IMR-90 (cell line): ENCODE measurements around the gene WDTC1. TPM values are rescaled to one million over a fixed set of nuclear protein-coding genes. Genes with fewer than 3 reads are reported as not detected.

Source experiments
- ATAC-seq: fragments of 200-7000 bp; cut with Tn5 transposase; 2 replicates; pipeline ENCODE4 v1.9.1; 2020; ENCODE audit warnings: low read depth, mild to moderate bottlenecking, moderate library complexity
- BruUV-seq: library from RNA; stranded (reverse); fragments of 400-500 nt; replicated peaks from 2 replicates; lab custom pipeline; 2021; lab: Mats Ljungman, UMichigan
- CTCF ChIA-PET: fragments of 300-600 bp; formaldehyde crosslinking; extraction: SDS; loops from one replicate; lab custom pipeline; 2021; ENCODE audit warnings: antibody characterized with exemption; lab: Yijun Ruan, JAX
- POLR2A ChIA-PET: fragments of 300-600 bp; sonication (Branson Sonifier 250); formaldehyde crosslinking; loops from one replicate; lab custom pipeline; 2022; ENCODE audit warnings: antibody characterized with exemption; ENCODE audit not compliant: unreplicated experiment; lab: Charles Lee
- DNase-seq: peaks from one replicate; pipeline ENCODE4 v3.0.0; 2013
- H2AFZ ChIP-seq: replicated peaks from 2 replicates; pipeline ENCODE3; 2013; ENCODE audit warnings: low read length, mild to moderate bottlenecking; ENCODE audit not compliant: poor library complexity
- H2AK5ac ChIP-seq: 2 replicates; pipeline ENCODE4 v1.6.1; 2013; ENCODE audit warnings: low read depth, low read length, inconsistent platforms
- H2AK9ac ChIP-seq: replicated peaks from 2 replicates; pipeline ENCODE3; 2013; ENCODE audit warnings: mild to moderate bottlenecking, low read depth, low read length, moderate library complexity; ENCODE audit not compliant: poor library complexity
- H2BK120ac ChIP-seq: 2 replicates; pipeline ENCODE4 v1.6.1; 2013; ENCODE audit warnings: low read depth, low read length, inconsistent platforms
- H2BK15ac ChIP-seq: 3 replicates; pipeline ENCODE4 v1.6.1; 2013; ENCODE audit warnings: low read depth, low read length, inconsistent platforms
- H2BK20ac ChIP-seq: 2 replicates; pipeline ENCODE4 v1.6.1; 2013; ENCODE audit warnings: low read depth, mild to moderate bottlenecking, inconsistent platforms, low read length, moderate library complexity
- H2BK5ac ChIP-seq: 2 replicates; pipeline ENCODE4 v1.6.1; 2013; ENCODE audit warnings: mild to moderate bottlenecking, low read depth, low read length, inconsistent platforms; ENCODE audit not compliant: poor library complexity, severe bottlenecking
- H3K14ac ChIP-seq: replicated peaks from 2 replicates; pipeline ENCODE4 v1.6.1; 2013; ENCODE audit warnings: low read depth, low read length, inconsistent platforms
- H3K18ac ChIP-seq: 2 replicates; pipeline ENCODE4 v1.6.1; 2013; ENCODE audit warnings: low read depth, low read length, control low read depth
- H3K23ac ChIP-seq: 2 replicates; pipeline ENCODE4 v1.6.1; 2013; ENCODE audit warnings: low read depth, low read length, inconsistent platforms
- H3K27ac ChIP-seq: 2 replicates; pipeline ENCODE4 v1.5.1; 2013; ENCODE audit warnings: mild to moderate bottlenecking, control low read depth, low read length; ENCODE audit not compliant: insufficient read depth
- H3K27me3 ChIP-seq: 2 replicates; pipeline ENCODE4 v1.6.1; 2013; ENCODE audit warnings: low read length; ENCODE audit not compliant: control insufficient read depth, insufficient read depth
- H3K36me3 ChIP-seq: 2 replicates; pipeline ENCODE4 v1.6.1; 2013; ENCODE audit warnings: low read length, mixed read lengths; ENCODE audit not compliant: control insufficient read depth, insufficient read depth
- H3K4ac ChIP-seq: 2 replicates; pipeline ENCODE4 v1.6.1; 2013; ENCODE audit warnings: low read depth, low read length, inconsistent platforms
- H3K4me1 ChIP-seq: 2 replicates; pipeline ENCODE4 v1.6.1; 2013; ENCODE audit warnings: low read length, mixed read lengths; ENCODE audit not compliant: control insufficient read depth, insufficient read depth
- H3K4me2 ChIP-seq: 2 replicates; pipeline ENCODE4 v1.6.1; 2013; ENCODE audit warnings: low read depth, mild to moderate bottlenecking, control low read depth, low read length, moderate library complexity
- H3K4me3 ChIP-seq: 2 replicates; pipeline ENCODE4 v1.5.1; 2013; ENCODE audit warnings: low read depth, mild to moderate bottlenecking, control low read depth, low read length, moderate library complexity; ENCODE audit not compliant: insufficient read depth
- H3K56ac ChIP-seq: 2 replicates; pipeline ENCODE4 v1.6.1; 2013; ENCODE audit warnings: low read length, inconsistent platforms; ENCODE audit not compliant: insufficient read depth; ENCODE audit errors: extremely low read depth
- H3K79me1 ChIP-seq, 2 experiments: 2 replicates each; pipeline ENCODE4 v1.6.1; 2013; ENCODE audit warnings: low read length in 2 of 2, inconsistent platforms in 1 of 2, low read depth in 1 of 2
- H3K9ac ChIP-seq: 2 replicates; pipeline ENCODE4 v1.6.1; 2013; ENCODE audit warnings: low read depth, low read length, control low read depth
- H3K9me1 ChIP-seq: 2 replicates; pipeline ENCODE4 v1.6.1; 2013; ENCODE audit warnings: low read length, inconsistent platforms; ENCODE audit not compliant: insufficient read depth
- H3K9me3 ChIP-seq: 2 replicates; pipeline ENCODE4 v1.6.1; 2013; ENCODE audit warnings: low read length; ENCODE audit not compliant: control insufficient read depth, insufficient read depth
- H4K20me1 ChIP-seq: 2 replicates; pipeline ENCODE4 v1.6.1; 2013; ENCODE audit warnings: low read length, inconsistent platforms; ENCODE audit not compliant: insufficient read depth
- H4K5ac ChIP-seq: 2 replicates; pipeline ENCODE4 v1.6.1; 2013; ENCODE audit warnings: mild to moderate bottlenecking, low read depth, low read length, control low read depth
- H4K8ac ChIP-seq, 2 experiments: 2 replicates each; pipeline ENCODE4 v1.6.1; 2013; ENCODE audit warnings: low read depth in 2 of 2, low read length in 2 of 2, control low read depth in 1 of 2, inconsistent platforms in 1 of 2
- H4K91ac ChIP-seq: 2 replicates; pipeline ENCODE4 v1.6.1; 2013; ENCODE audit warnings: low read depth, low read length, inconsistent platforms; ENCODE audit not compliant: insufficient read depth
- BHLHE40 ChIP-seq: fragments of 150-350 bp; IDR thresholded peaks from 2 replicates; pipeline ENCODE4 v1.6.1; 2016; ENCODE audit warnings: mild to moderate bottlenecking, low read depth, low read length
- CEBPB ChIP-seq: IDR thresholded peaks from 2 replicates; pipeline ENCODE4 v1.6.1; 2012; ENCODE audit warnings: low read depth, low read length, improper control_type of control experiment
- CHD1 ChIP-seq: IDR thresholded peaks from 2 replicates; pipeline ENCODE4 v1.6.1; 2012; ENCODE audit warnings: low read depth, low read length, improper control_type of control experiment
- CTCF ChIP-seq: conservative IDR thresholded peaks from 2 replicates; pipeline ENCODE4 v1.5.1; 2012; ENCODE audit warnings: mild to moderate bottlenecking, low read depth, low read length, improper control_type of control experiment
- ELK1 ChIP-seq: fragments of 150-350 bp; IDR thresholded peaks from 2 replicates; pipeline ENCODE4 v1.6.1; 2016; ENCODE audit warnings: low read depth, mild to moderate bottlenecking, low read length, moderate library complexity, borderline replicate concordance
- FOS ChIP-seq: fragments of 150-350 bp; IDR thresholded peaks from 2 replicates; pipeline ENCODE4 v1.6.1; 2016; ENCODE audit warnings: low read depth, low read length
- MAFK ChIP-seq: IDR thresholded peaks from 2 replicates; pipeline ENCODE4 v1.6.1; 2012; ENCODE audit warnings: low read depth, low read length, improper control_type of control experiment
- MAZ ChIP-seq: IDR thresholded peaks from 2 replicates; pipeline ENCODE4 v1.6.1; 2012; ENCODE audit warnings: low read depth, mild to moderate bottlenecking, low read length, improper control_type of control experiment, moderate library complexity, borderline replicate concordance
- MXI1 ChIP-seq: IDR thresholded peaks from 2 replicates; pipeline ENCODE4 v1.6.1; 2012; ENCODE audit warnings: low read depth, mild to moderate bottlenecking, low read length, moderate library complexity, borderline replicate concordance
- NFE2L2 ChIP-seq: fragments of 150-350 bp; IDR thresholded peaks from 2 replicates; pipeline ENCODE4 v1.6.1; 2016; ENCODE audit warnings: low read depth, mild to moderate bottlenecking, low read length
- POLR2A ChIP-seq: IDR thresholded peaks from 2 replicates; pipeline ENCODE4 v1.6.1; 2012; ENCODE audit warnings: mild to moderate bottlenecking, low read depth, low read length
- RAD21 ChIP-seq: IDR thresholded peaks from 2 replicates; pipeline ENCODE4 v1.6.1; 2012; ENCODE audit warnings: low read length, improper control_type of control experiment
- RCOR1 ChIP-seq: IDR thresholded peaks from 2 replicates; pipeline ENCODE4 v1.6.1; 2012; ENCODE audit warnings: mild to moderate bottlenecking, low read length, improper control_type of control experiment; ENCODE audit not compliant: insufficient replicate concordance
- RFX5 ChIP-seq: IDR thresholded peaks from 2 replicates; pipeline ENCODE4 v1.8.0; 2012; ENCODE audit warnings: low read depth, mild to moderate bottlenecking, low read length, moderate library complexity
- SMC3 ChIP-seq: fragments of 150-350 bp; IDR thresholded peaks from 2 replicates; pipeline ENCODE4 v1.6.1; 2016; ENCODE audit warnings: low read depth, mild to moderate bottlenecking, antibody characterized with exemption, low read length, moderate library complexity
- USF2 ChIP-seq: fragments of 150-350 bp; IDR thresholded peaks from 2 replicates; pipeline ENCODE4 v1.6.1; 2017; ENCODE audit warnings: mild to moderate bottlenecking, antibody characterized with exemption, low read length, low read depth
- WGBS, 2 experiments: methylation state at CpG; one replicate each; pipeline versions ENCODE4 v1.1.5 to v1.1.7; 2013; ENCODE audit warnings: missing lambda C conversion rate in 2 of 2; ENCODE audit not compliant: insufficient read length in 1 of 2; ENCODE audit errors: extremely low coverage in 2 of 2; 5-methylcytosine and 5-hydroxymethylcytosine counted together
- dilution Hi-C: fragments of 300-500 bp; cut with HindIII; formaldehyde crosslinking; loops from one replicate; pipeline ENCODE4 v1.14.3; 2018; ENCODE audit warnings: low sequenced_read_pairs; ENCODE audit not compliant: unreplicated experiment
- in situ Hi-C: fragments of 300-500 bp; cut with MboI; formaldehyde crosslinking; loops from 3 replicates; pipeline ENCODE4 v1.14.3; 2019; ENCODE audit warnings: low sequenced_read_pairs, inconsistent platforms, mixed read lengths
- intact Hi-C: fragments of 100-400 bp; cut with micrococcal nuclease; formaldehyde crosslinking; loops from 2 replicates; pipeline ENCODE4 v1.10.0; 2022
- polyA plus RNA-seq, 3 experiments: library from polyadenylated mRNA; depleted of rRNA; stranded (reverse); fragments of >200 nt; gene quantifications; 2 replicates each; pipeline ENCODE4 v1.2.3, GENCODE V29; 2012; ENCODE audit warnings: low replicate concordance in 1 of 3
- total RNA-seq: library from RNA; depleted of rRNA; stranded (reverse); fragments of >200 nt; gene quantifications from 2 replicates; pipeline ENCODE4 v1.2.3, GENCODE V29; 2012

The WDTC1 gene
- total and polyA plus RNA-seq, 2 of the 4 experiments (the other 2 are of a cell fraction): 9.9 to 15.2 TPM

- Histone ChIP-seq H3K9me1 (0 out of 2 replicates have a peak, but pooled peaks cover 3% of the 10 kb centered on the region), H4K20me1 (no peaks in the 10 kb centered on the region), H4K91ac (no peak overlapping the region), H3K56ac (no peak overlapping the region), H3K9ac (no peak overlapping the region), H3K4me1 (peaks cover 4% of the 10 kb centered on the region), H2AK9ac (no peak overlapping the region), H3K18ac (no peak overlapping the region), H2AFZ (peak overlapping the region; percentile 64), H2BK120ac (no peak overlapping the region), H2BK20ac (no peak overlapping the region), H2BK15ac (no peak overlapping the region), H4K5ac (no peak overlapping the region; the same call in 1 of the 2 replicates), H4K8ac (peak overlapping the region in 1 of 2 experiments; percentile 60; a peak in 1 of 4 replicates), H3K27me3 (no peaks in the 10 kb centered on the region), H3K36me3 (no peaks in the 10 kb centered on the region), H2AK5ac (no peak overlapping the region), H3K23ac (no peak overlapping the region), H3K14ac (no peak overlapping the region), H3K4ac (no peak overlapping the region), H3K9me3 (no peaks in the 10 kb centered on the region), H3K4me3 (no peak overlapping the region), H3K27ac (no peak overlapping the region), H2BK5ac (no peak overlapping the region), H3K4me2 (no peak overlapping the region), H3K79me1 (peaks cover 4 to 15% of the 10 kb centered on the region in 2 experiments; a peak in 3 of 4 replicates)
- in situ Hi-C loops: no loop called here
- POLR2A ChIA-PET: interaction anchor here (0.6 kb wide), 1 partner anchor 965 kb away, joined by 5 read pairs; no protein-coding TSS in a partner anchor
- no TSS peak for BruUV-seq
- CTCF ChIA-PET: interaction anchor here (0.6 kb wide), 1 partner anchor 24 kb away, joined by 3 read pairs; no protein-coding TSS in a partner anchor
- dilution Hi-C loops: no loop called here
- ATAC-seq: no peak
- no CpG with 5 or more reads among the region's 1 CpG for WGBS, 2 experiments
- TF ChIP-seq RAD21: no peak
- TF ChIP-seq ELK1: no peak
- TF ChIP-seq POLR2A: no peak
- TF ChIP-seq CTCF: no peak
- no peak for TF ChIP-seq RFX5
- TF ChIP-seq MXI1: no peak
- no peak for TF ChIP-seq MAFK
- TF ChIP-seq NFE2L2: no peak
- no peak for TF ChIP-seq MAZ
- no peak for TF ChIP-seq RCOR1
- TF ChIP-seq USF2: no peak
- TF ChIP-seq CEBPB: no peak
- no peak for TF ChIP-seq CHD1
- TF ChIP-seq BHLHE40: no peak
- no peak for TF ChIP-seq SMC3
- TF ChIP-seq FOS: no peak
- DNase-seq: peak; percentile 22
- intact Hi-C loops: no loop called here
Observed at GRCh38 chr1:27318596-27318995, 84.2 kb downstream of the WDTC1 start.
